ENCODE results near the gene HMGB4. TPM values are rescaled to one million over a fixed set of nuclear protein-coding genes. Genes with fewer than 3 reads are reported as not detected.

HMGB4 gene
- total and polyA plus RNA-seq, 2 donors = 0.07 TPM; not detected in 1

- H3K4me1 ChIP-seq (ENCODE audit: control insufficient read depth in 2 of 2, insufficient read depth in 2 of 2, low read length in 2 of 2) = no peaks in the 10 kb centered on the region
- H3K27me3 ChIP-seq (ENCODE audit: control insufficient read depth in 2 of 2, insufficient read depth in 1 of 2, low read length in 1 of 2) = no peaks in the 10 kb centered on the region
- no peak overlapping the region for H3K4me3 ChIP-seq (ENCODE audit: low read length in 2 of 2)
- 68% methylated on average over 3 of the region's 3 CpGs for WGBS
- no peak overlapping the region for H3K27ac ChIP-seq (ENCODE audit: low read depth in 1 of 2, low read length in 1 of 2)
- no peaks in the 10 kb centered on the region for H3K9me3 ChIP-seq (ENCODE audit: control insufficient read depth in 2 of 2, insufficient read depth in 1 of 2, low read length in 1 of 2)
- DNase-seq (ENCODE audit: low read depth in 6 of 9, low spot score in 9 of 9) = no peak
- H3K36me3 ChIP-seq (ENCODE audit: control insufficient read depth in 2 of 2, insufficient read depth in 2 of 2, low read length in 1 of 2) = no peaks in the 10 kb centered on the region
Measured at GRCh38 chr1:33898406-33898805, 34.5 kb downstream of the HMGB4 start.

GRCh38 chr1:33898881-33899280, 35.0 kb downstream of the HMGB4 start:
- Histone ChIP-seq H3K27ac (ENCODE audit: low read depth in 1 of 2, low read length in 1 of 2) (no peak overlapping the region), H3K4me3 (ENCODE audit: low read length in 2 of 2) (no peak overlapping the region), H3K9me3 (ENCODE audit: control insufficient read depth in 2 of 2, insufficient read depth in 1 of 2, low read length in 1 of 2) (no peaks in the 10 kb centered on the region), H3K36me3 (ENCODE audit: control insufficient read depth in 2 of 2, insufficient read depth in 2 of 2, low read length in 1 of 2) (no peaks in the 10 kb centered on the region), H3K4me1 (ENCODE audit: control insufficient read depth in 2 of 2, insufficient read depth in 2 of 2, low read length in 2 of 2) (no peaks in the 10 kb centered on the region), H3K27me3 (ENCODE audit: control insufficient read depth in 2 of 2, insufficient read depth in 1 of 2, low read length in 1 of 2) (no peaks in the 10 kb centered on the region)
- 66% methylated on average over 9 of the region's 9 CpGs for WGBS
- no peak for DNase-seq (ENCODE audit: low read depth in 6 of 9, low spot score in 9 of 9)

- H3K27ac ChIP-seq (ENCODE audit: low read depth in 1 of 2, low read length in 1 of 2) = no peak overlapping the region
- H3K4me3 ChIP-seq (ENCODE audit: low read length in 2 of 2) = no peak overlapping the region
- H3K27me3 ChIP-seq (ENCODE audit: control insufficient read depth in 2 of 2, insufficient read depth in 1 of 2, low read length in 1 of 2) = no peaks in the 10 kb centered on the region
- 78% methylated on average over 3 of the region's 3 CpGs for WGBS
- no peaks in the 10 kb centered on the region for H3K9me3 ChIP-seq (ENCODE audit: control insufficient read depth in 2 of 2, insufficient read depth in 1 of 2, low read length in 1 of 2)
- no peaks in the 10 kb centered on the region for H3K4me1 ChIP-seq (ENCODE audit: control insufficient read depth in 2 of 2, insufficient read depth in 2 of 2, low read length in 2 of 2)
- H3K36me3 ChIP-seq (ENCODE audit: control insufficient read depth in 2 of 2, insufficient read depth in 2 of 2, low read length in 1 of 2) = no peaks in the 10 kb centered on the region
- no peak for DNase-seq (ENCODE audit: low read depth in 6 of 9, low spot score in 9 of 9)
Measured at GRCh38 chr1:33899746-33900145, 35.9 kb downstream of the HMGB4 start.

DNA sequence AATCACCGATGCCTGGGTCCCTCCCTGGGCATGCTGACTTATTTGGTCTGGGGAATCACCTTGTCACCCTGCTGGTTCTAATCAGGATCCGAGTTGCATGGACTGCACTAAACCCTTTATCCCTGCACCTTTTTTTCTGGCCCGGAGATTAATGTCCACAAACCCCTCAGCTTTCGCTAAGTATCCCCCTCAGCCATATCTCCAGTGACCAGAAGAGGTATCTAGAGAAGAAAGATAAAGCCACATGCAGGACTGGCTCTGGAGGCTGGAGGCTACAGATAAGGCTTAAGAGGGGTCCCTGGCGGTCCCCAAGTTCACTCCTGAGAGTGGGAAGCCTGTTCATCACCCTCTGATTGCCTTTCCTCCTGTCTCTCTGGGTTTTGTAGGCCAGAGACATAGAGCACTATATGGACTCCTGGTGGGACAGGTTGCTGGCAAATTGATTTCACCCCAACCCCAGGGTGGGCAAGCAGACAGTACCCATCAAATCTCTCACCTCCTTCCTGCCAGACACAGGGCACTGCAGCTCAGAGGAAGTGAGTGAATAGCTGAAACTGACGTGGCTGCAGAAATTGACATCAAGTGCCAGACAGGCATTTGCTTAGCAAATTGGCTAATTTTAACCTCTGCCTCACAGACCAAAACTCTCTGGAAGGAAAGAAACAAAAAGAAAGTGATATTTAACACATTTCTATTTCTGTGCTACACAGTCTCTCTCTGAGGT, 38.8 kb downstream of the HMGB4 start:
- no peaks in the 10 kb centered on the region for H3K36me3 ChIP-seq (ENCODE audit: control insufficient read depth in 2 of 2, insufficient read depth in 2 of 2, low read length in 1 of 2)
- H3K9me3 ChIP-seq (ENCODE audit: control insufficient read depth in 2 of 2, insufficient read depth in 1 of 2, low read length in 1 of 2) = no peaks in the 10 kb centered on the region
- no peaks in the 10 kb centered on the region for H3K4me1 ChIP-seq (ENCODE audit: control insufficient read depth in 2 of 2, insufficient read depth in 2 of 2, low read length in 2 of 2)
- 64% methylated on average over 6 of the region's 6 CpGs for WGBS
- H3K4me3 ChIP-seq (ENCODE audit: low read length in 2 of 2) = no peak overlapping the region
- H3K27me3 ChIP-seq (ENCODE audit: control insufficient read depth in 2 of 2, insufficient read depth in 1 of 2, low read length in 1 of 2) = no peaks in the 10 kb centered on the region
- no peak for DNase-seq (ENCODE audit: low read depth in 6 of 9, low spot score in 9 of 9)
- no peak overlapping the region for H3K27ac ChIP-seq (ENCODE audit: low read depth in 1 of 2, low read length in 1 of 2)

- no peaks in the 10 kb centered on the region for H3K4me1 ChIP-seq (ENCODE audit: control insufficient read depth in 2 of 2, insufficient read depth in 2 of 2, low read length in 2 of 2)
- no peaks in the 10 kb centered on the region for H3K36me3 ChIP-seq (ENCODE audit: control insufficient read depth in 2 of 2, insufficient read depth in 2 of 2, low read length in 1 of 2)
- WGBS = 43% methylated on average over 2 of the region's 2 CpGs
- no peak overlapping the region for H3K4me3 ChIP-seq (ENCODE audit: low read length in 2 of 2)
- H3K27me3 ChIP-seq (ENCODE audit: control insufficient read depth in 2 of 2, insufficient read depth in 1 of 2, low read length in 1 of 2) = no peaks in the 10 kb centered on the region
- no peaks in the 10 kb centered on the region for H3K9me3 ChIP-seq (ENCODE audit: control insufficient read depth in 2 of 2, insufficient read depth in 1 of 2, low read length in 1 of 2)
- no peak for DNase-seq (ENCODE audit: low read depth in 6 of 9, low spot score in 9 of 9)
- no peak overlapping the region for H3K27ac ChIP-seq (ENCODE audit: low read depth in 1 of 2, low read length in 1 of 2)
Measured at GRCh38 chr1:33903210-33903589, 39.3 kb downstream of the HMGB4 start.

GRCh38 chr1:33905241-33905640, 41.4 kb downstream of the HMGB4 start:
- H3K27ac ChIP-seq (ENCODE audit: low read depth in 1 of 2, low read length in 1 of 2) = no peak overlapping the region
- H3K4me1 ChIP-seq (ENCODE audit: control insufficient read depth in 2 of 2, insufficient read depth in 2 of 2, low read length in 2 of 2) = no peaks in the 10 kb centered on the region
- H3K36me3 ChIP-seq (ENCODE audit: control insufficient read depth in 2 of 2, insufficient read depth in 2 of 2, low read length in 1 of 2) = no peaks in the 10 kb centered on the region
- no peaks in the 10 kb centered on the region for H3K27me3 ChIP-seq (ENCODE audit: control insufficient read depth in 2 of 2, insufficient read depth in 1 of 2, low read length in 1 of 2)
- DNase-seq (ENCODE audit: low read depth in 6 of 9, low spot score in 9 of 9) = no peak
- no peaks in the 10 kb centered on the region for H3K9me3 ChIP-seq (ENCODE audit: control insufficient read depth in 2 of 2, insufficient read depth in 1 of 2, low read length in 1 of 2)
- 83% methylated on average over 3 of the region's 3 CpGs for WGBS
- H3K4me3 ChIP-seq (ENCODE audit: low read length in 2 of 2) = no peak overlapping the region

GRCh38 chr1:33906156-33906555, 42.3 kb downstream of the HMGB4 start:
- no peak overlapping the region for H3K4me3 ChIP-seq (ENCODE audit: low read length in 2 of 2)
- no peaks in the 10 kb centered on the region for H3K9me3 ChIP-seq (ENCODE audit: control insufficient read depth in 2 of 2, insufficient read depth in 1 of 2, low read length in 1 of 2)
- H3K27ac ChIP-seq (ENCODE audit: low read depth in 1 of 2, low read length in 1 of 2) = no peak overlapping the region
- 68% methylated on average over 1 of the region's 1 CpG for WGBS
- H3K4me1 ChIP-seq (ENCODE audit: control insufficient read depth in 2 of 2, insufficient read depth in 2 of 2, low read length in 2 of 2) = no peaks in the 10 kb centered on the region
- H3K27me3 ChIP-seq (ENCODE audit: control insufficient read depth in 2 of 2, insufficient read depth in 1 of 2, low read length in 1 of 2) = no peaks in the 10 kb centered on the region
- no peak for DNase-seq (ENCODE audit: low read depth in 6 of 9, low spot score in 9 of 9)
- H3K36me3 ChIP-seq (ENCODE audit: control insufficient read depth in 2 of 2, insufficient read depth in 2 of 2, low read length in 1 of 2) = no peaks in the 10 kb centered on the region

DNA sequence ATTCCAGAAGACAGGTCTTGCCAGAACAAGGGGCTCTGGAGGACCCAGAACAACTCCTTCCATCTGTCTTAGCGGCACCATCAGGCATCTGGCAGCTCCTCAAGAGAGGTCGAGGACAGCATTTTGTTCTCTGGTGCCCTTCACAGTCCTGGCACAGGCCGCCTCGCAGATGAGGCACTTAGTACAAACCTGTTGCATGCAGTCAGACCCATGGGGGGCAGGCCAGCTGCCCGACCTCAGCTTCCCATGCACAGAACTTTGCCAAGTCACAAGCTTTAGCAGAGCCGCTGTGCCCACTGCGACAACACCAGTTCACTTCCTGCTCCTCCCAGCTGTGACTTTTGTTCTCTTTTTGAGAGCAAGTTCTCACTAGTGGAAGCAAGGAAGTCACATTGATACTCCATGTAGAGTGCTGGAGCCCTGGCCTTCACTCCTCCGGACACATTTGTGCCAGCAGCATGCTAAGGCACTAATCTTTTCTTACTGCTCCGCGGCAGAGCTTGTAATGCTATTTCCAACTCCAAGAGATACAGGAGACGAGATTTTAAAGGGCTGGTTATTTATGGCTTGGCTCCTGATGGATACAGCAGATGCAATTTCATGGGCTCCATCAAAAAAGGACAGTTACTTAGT, 44.6 kb downstream of the HMGB4 start:
- Histone ChIP-seq H3K27ac (ENCODE audit: low read depth in 1 of 2, low read length in 1 of 2) (no peak overlapping the region), H3K4me3 (ENCODE audit: low read length in 2 of 2) (no peak overlapping the region), H3K9me3 (ENCODE audit: control insufficient read depth in 2 of 2, insufficient read depth in 1 of 2, low read length in 1 of 2) (no peaks in the 10 kb centered on the region), H3K27me3 (ENCODE audit: control insufficient read depth in 2 of 2, insufficient read depth in 1 of 2, low read length in 1 of 2) (no peaks in the 10 kb centered on the region), H3K4me1 (ENCODE audit: control insufficient read depth in 2 of 2, insufficient read depth in 2 of 2, low read length in 2 of 2) (no peaks in the 10 kb centered on the region), H3K36me3 (ENCODE audit: control insufficient read depth in 2 of 2, insufficient read depth in 2 of 2, low read length in 1 of 2) (no peaks in the 10 kb centered on the region)
- 85% methylated on average over 11 of the region's 11 CpGs for WGBS
- no peak for DNase-seq (ENCODE audit: low read depth in 6 of 9, low spot score in 9 of 9)
